Measurements from ENCODE around the gene MRPL52. TPM values are rescaled to one million over a fixed set of nuclear protein-coding genes. Genes with fewer than 3 reads are reported as not detected.
A peak's percentile ranks its signal among the peaks of the same experiment; 100 is the strongest.
"Not testable (repeated sequence)": the region's sequence is repeated elsewhere in the genome, so short reads cannot be mapped to it uniquely, and the experiment has no call there.

The MRPL52 gene
- total RNA-seq, 2 experiments from 2014 or later = 101 to 112 TPM

GRCh38 chr14:22854296-22854695 lies 24.6 kb downstream of the MRPL52 start:
- not testable (repeated sequence) for H3K27ac Mint-ChIP-seq; H3K4me3 Mint-ChIP-seq; DNase-seq; H3K9me3 Mint-ChIP-seq; H3K36me3 Mint-ChIP-seq (ENCODE audit: low read depth)
- peaks cover 45% of the 10 kb centered on the region for H3K4me1 Mint-ChIP-seq
- ChIA-PET CTCF (interaction anchor here (0.6 to 8.5 kb wide), 19 partner anchors 10 to 298 kb away, joined by 3 to 91 read pairs (median 8); partner anchors contain the start of genes LRP10, MMP14 and MRPL52), POLR2A (interaction anchor here (0.6 kb wide), 2 partner anchors 153 to 267 kb away, joined by 3 read pairs; no protein-coding TSS in a partner anchor)
- H3K27me3 Mint-ChIP-seq = peaks cover 23% of the 10 kb centered on the region

GRCh38 chr14:22854963-22855724 lies 25.5 kb downstream of the MRPL52 start:
- H3K4me1 Mint-ChIP-seq = peaks cover 45% of the 10 kb centered on the region

DNA sequence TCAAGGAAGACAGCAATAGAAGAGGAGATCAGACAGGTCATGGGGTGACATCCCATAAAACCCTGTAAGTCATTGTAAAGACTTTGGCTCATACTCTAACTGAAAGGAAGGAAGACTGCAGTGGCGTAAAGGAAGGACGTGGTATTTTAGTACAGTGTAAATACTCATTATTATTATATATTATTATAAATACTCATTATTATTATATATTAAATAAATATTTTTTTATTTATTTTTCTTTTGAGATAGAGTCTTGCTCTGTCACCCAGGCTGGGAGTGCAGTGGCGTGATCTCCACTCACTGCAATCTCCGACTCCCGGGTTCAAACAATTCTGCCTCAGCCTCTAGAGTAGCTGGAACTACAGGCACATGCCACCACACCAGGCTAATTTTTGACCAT lies 26.7 kb downstream of the MRPL52 start:
- H3K4me3 Mint-ChIP-seq = no peak overlapping the region
- peaks cover 41% of the 10 kb centered on the region for H3K4me1 Mint-ChIP-seq
- peaks cover 4% of the 10 kb centered on the region for H3K9me3 Mint-ChIP-seq
- H3K36me3 Mint-ChIP-seq (ENCODE audit: low read depth) = peaks cover 2% of the 10 kb centered on the region
- DNase-seq = no peak
- POLR2A ChIA-PET = no interaction called here
- peaks cover 34% of the 10 kb centered on the region for H3K27me3 Mint-ChIP-seq
- CTCF ChIA-PET = interaction anchor here (1.9 to 8.5 kb wide), 5 partner anchors 16 to 289 kb away, joined by 5 to 91 read pairs (median 50); partner anchors contain the start of genes LRP10 and MRPL52
- no peak overlapping the region for H3K27ac Mint-ChIP-seq

More at GRCh38 chr14:22854963-22855724, 25.5 kb downstream of the MRPL52 start:
- no peak overlapping the region for H3K27ac Mint-ChIP-seq
- peaks cover 24% of the 10 kb centered on the region for H3K27me3 Mint-ChIP-seq
- CTCF ChIA-PET = interaction anchor here (0.6 to 8.5 kb wide), 20 partner anchors 9 to 299 kb away, joined by 3 to 91 read pairs (median 7); partner anchors contain the start of genes LRP10, MMP14 and MRPL52
- DNase-seq = peak; percentile 32
- POLR2A ChIA-PET = interaction anchor here (0.6 kb wide), 1 partner anchor 152 kb away, joined by 3 read pairs; no protein-coding TSS in a partner anchor
- H3K4me3 Mint-ChIP-seq = no peak overlapping the region
- no peaks in the 10 kb centered on the region for H3K36me3 Mint-ChIP-seq (ENCODE audit: low read depth)
- H3K9me3 Mint-ChIP-seq = peaks cover 2% of the 10 kb centered on the region

DNA sequence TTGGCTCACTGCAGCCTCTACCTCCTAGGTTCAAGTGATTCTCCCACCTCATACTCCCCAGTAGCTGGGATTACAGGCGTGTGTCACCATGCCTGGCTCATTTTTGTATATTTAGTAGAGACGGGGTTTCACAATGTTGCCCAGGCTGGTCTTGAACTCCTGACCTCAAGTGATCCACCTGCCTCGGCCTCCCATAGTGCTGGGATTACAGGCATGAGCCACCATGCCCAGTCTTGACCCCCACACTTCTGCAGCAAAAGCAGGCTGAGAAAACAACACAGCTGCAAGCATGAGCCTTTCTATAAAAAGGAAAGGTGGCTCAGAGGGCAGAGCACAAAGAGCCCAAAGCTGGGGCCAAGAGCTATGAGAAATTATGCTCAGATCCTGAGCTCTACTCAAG lies 30.7 kb downstream of the MRPL52 start:
- DNase-seq; POLR2A ChIA-PET; H3K36me3 Mint-ChIP-seq (ENCODE audit: low read depth); H3K4me3 Mint-ChIP-seq; H3K27ac Mint-ChIP-seq; H3K9me3 Mint-ChIP-seq: not testable (repeated sequence)
- Mint-ChIP-seq H3K4me1 (peaks cover 19% of the 10 kb centered on the region), H3K27me3 (peaks cover 49% of the 10 kb centered on the region)
- CTCF ChIA-PET = interaction anchor here (1.0 to 7.3 kb wide), 7 partner anchors 8 to 304 kb away, joined by 3 to 50 read pairs (median 8); partner anchors contain the start of gene LRP10

GRCh38 chr14:22861651-22862050 lies 32.0 kb downstream of the MRPL52 start:
- Mint-ChIP-seq H3K4me1 (peaks cover 15% of the 10 kb centered on the region), H3K4me3 (no peak overlapping the region), H3K27me3 (peaks cover 41% of the 10 kb centered on the region), H3K27ac (no peak overlapping the region), H3K9me3 (peaks cover 8% of the 10 kb centered on the region), H3K36me3 (ENCODE audit: low read depth) (peaks cover 7% of the 10 kb centered on the region)
- DNase-seq = no peak
- POLR2A ChIA-PET = no interaction called here
- CTCF ChIA-PET = interaction anchor here (1.7 to 7.3 kb wide), 5 partner anchors 9 to 305 kb away, joined by 4 to 50 read pairs (median 8); partner anchors contain the start of gene LRP10

DNA sequence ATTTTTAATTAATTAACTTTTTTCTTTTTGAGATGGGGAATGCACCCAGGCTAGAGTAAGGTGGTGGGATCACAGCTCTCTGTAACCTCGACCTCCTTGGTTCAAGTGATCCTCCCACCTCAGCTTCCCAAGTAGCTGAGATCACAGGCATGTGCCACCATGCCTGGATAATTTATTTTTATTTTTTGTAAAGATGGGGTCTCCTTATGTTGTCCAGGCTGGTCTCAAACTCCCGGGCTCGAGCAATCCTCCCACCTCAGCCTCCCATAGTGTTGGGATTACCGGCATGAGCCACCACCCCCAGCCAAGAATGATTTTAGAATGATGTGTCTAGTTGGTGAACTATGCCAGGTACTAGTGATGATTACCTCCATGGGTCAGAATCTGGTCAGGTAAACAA lies 35.3 kb downstream of the MRPL52 start:
- no peak overlapping the region for H3K4me3 Mint-ChIP-seq
- H3K27ac Mint-ChIP-seq = no peak overlapping the region
- peaks cover 26% of the 10 kb centered on the region for H3K27me3 Mint-ChIP-seq
- H3K36me3 Mint-ChIP-seq (ENCODE audit: low read depth) = peaks cover 7% of the 10 kb centered on the region
- POLR2A ChIA-PET = no interaction called here
- CTCF ChIA-PET = interaction anchor here (0.7 to 6.2 kb wide), 3 partner anchors 12 to 294 kb away, joined by 3 to 38 read pairs (median 3); no protein-coding TSS in a partner anchor
- peaks cover 8% of the 10 kb centered on the region for H3K9me3 Mint-ChIP-seq
- DNase-seq = no peak
- H3K4me1 Mint-ChIP-seq = peaks cover 2% of the 10 kb centered on the region

- no peak for DNase-seq
- Mint-ChIP-seq H3K4me1 (peaks cover 9% of the 10 kb centered on the region), H3K27ac (no peak overlapping the region), H3K27me3 (peaks cover 22% of the 10 kb centered on the region), H3K9me3 (peaks cover 6% of the 10 kb centered on the region), H3K36me3 (ENCODE audit: low read depth) (peaks cover 7% of the 10 kb centered on the region), H3K4me3 (no peak overlapping the region)
- ChIA-PET POLR2A (interaction anchor here (0.6 kb wide), 1 partner anchor 15 kb away, joined by 3 read pairs; no protein-coding TSS in a partner anchor), CTCF (interaction anchor here (0.7 to 6.2 kb wide), 5 partner anchors 8 to 1013 kb away, joined by 3 to 38 read pairs (median 3); no protein-coding TSS in a partner anchor)
Measured at GRCh38 chr14:22865424-22866405, 36.0 kb downstream of the MRPL52 start.

- POLR2A ChIA-PET = no interaction called here
- H3K9me3 Mint-ChIP-seq = peaks cover 1% of the 10 kb centered on the region
- no peak overlapping the region for H3K27ac Mint-ChIP-seq
- peaks cover 2% of the 10 kb centered on the region for H3K36me3 Mint-ChIP-seq (ENCODE audit: low read depth)
- peaks cover 10% of the 10 kb centered on the region for H3K27me3 Mint-ChIP-seq
- no peak overlapping the region for H3K4me3 Mint-ChIP-seq
- no peak for DNase-seq
- H3K4me1 Mint-ChIP-seq = peaks cover 12% of the 10 kb centered on the region
- CTCF ChIA-PET = interaction anchor here (0.7 to 6.2 kb wide), 5 partner anchors 9 to 1015 kb away, joined by 3 to 38 read pairs (median 3); no protein-coding TSS in a partner anchor
Measured at GRCh38 chr14:22866874-22867273, 37.2 kb downstream of the MRPL52 start.

- CTCF ChIA-PET = interaction anchor here (0.5 to 5.2 kb wide), 12 partner anchors 11 to 425 kb away, joined by 3 to 50 read pairs (median 5); partner anchors contain the start of gene REM2
- peaks cover 17% of the 10 kb centered on the region for H3K36me3 Mint-ChIP-seq (ENCODE audit: low read depth)
- H3K4me1 Mint-ChIP-seq = peaks cover 26% of the 10 kb centered on the region
- POLR2A ChIA-PET = interaction anchor here (0.6 kb wide), 2 partner anchors 59 to 220 kb away, joined by 3 to 4 read pairs; no protein-coding TSS in a partner anchor
- DNase-seq = no peak
- H3K9me3 Mint-ChIP-seq = no peaks in the 10 kb centered on the region
- no peaks in the 10 kb centered on the region for H3K27me3 Mint-ChIP-seq
- H3K27ac Mint-ChIP-seq = peak overlapping the region; percentile 99
- peak overlapping the region; percentile 89 for H3K4me3 Mint-ChIP-seq
Measured at GRCh38 chr14:22870811-22871223, 41.1 kb downstream of the MRPL52 start.

DNA sequence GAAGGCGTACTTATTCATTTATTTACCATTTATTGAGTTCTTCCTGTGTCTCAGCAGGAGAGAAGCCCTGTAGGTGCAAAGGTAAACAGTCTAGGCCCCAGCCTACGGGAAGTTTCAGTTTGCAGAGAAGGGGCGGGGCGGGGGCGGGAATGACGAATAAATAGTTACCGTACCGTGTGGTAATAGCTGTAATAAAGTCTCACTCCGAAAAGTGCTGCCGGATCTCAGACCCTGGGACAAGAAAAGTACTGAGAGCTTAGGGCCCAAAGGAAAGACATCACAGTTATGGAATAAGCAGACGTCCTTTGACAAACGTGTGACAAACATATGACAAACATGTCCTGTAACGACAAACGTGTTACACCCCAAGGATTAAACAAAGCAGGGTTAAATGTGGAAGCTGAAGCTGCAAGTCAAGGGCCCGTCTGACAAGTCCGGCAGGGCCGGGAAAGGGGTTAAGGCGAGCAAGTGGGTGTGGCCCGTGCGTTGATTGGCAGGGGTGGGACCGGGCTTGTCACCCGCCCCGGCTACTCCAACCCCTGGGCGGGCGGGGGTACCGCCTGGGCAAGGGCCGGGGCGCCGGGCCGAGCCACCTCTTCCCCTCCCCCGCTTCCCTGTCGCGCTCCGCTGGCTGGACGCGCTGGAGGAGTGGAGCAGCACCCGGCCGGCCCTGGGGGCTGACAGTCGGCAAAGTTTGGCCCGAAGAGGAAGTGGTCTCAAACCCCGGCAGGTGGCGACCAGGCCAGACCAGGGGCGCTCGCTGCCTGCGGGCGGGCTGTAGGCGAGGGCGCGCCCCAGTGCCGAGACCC lies 41.7 kb downstream of the MRPL52 start, which contains the start of gene LRP10:
TSS of gene LRP10 (plus strand) at position 517 of the 809 bp plus-strand sequence. CDS start 564 bp downstream, outside the sequence.
- no peaks in the 10 kb centered on the region for H3K27me3 Mint-ChIP-seq
- no peaks in the 10 kb centered on the region for H3K9me3 Mint-ChIP-seq
- peak; percentile 84 for DNase-seq
- peaks cover 23% of the 10 kb centered on the region for H3K36me3 Mint-ChIP-seq (ENCODE audit: low read depth)
- H3K27ac Mint-ChIP-seq = peak within 1 kb of the TSS; percentile 99
- ChIA-PET POLR2A (interaction anchor here (0.6 kb wide), 2 partner anchors 58 to 220 kb away, joined by 3 to 4 read pairs; no protein-coding TSS in a partner anchor), CTCF (interaction anchor here (0.6 to 5.2 kb wide), 19 partner anchors 10 to 424 kb away, joined by 3 to 50 read pairs (median 3); partner anchors contain the start of gene REM2)
- H3K4me1 Mint-ChIP-seq = peaks cover 26% of the 10 kb centered on the region
- peak within 1 kb of the TSS; percentile 89 for H3K4me3 Mint-ChIP-seq

All from activated CD4-positive, alpha-beta T cell treated with anti-CD3 and anti-CD28 coated beads, Interleukin-2, amount 10 ng/mL, durations not matched to agents 7 days and 5 days (primary cell).